Measurements from ENCODE around the gene PCDHGB4. TPM values are rescaled to one million over a fixed set of nuclear protein-coding genes. Genes with fewer than 3 reads are reported as not detected.
A peak's percentile ranks its signal among the peaks of the same experiment; 100 is the strongest.
"Not testable (repeated sequence)": the region's sequence is repeated elsewhere in the genome, so short reads cannot be mapped to it uniquely, and the experiment has no call there.

PCDHGB4 gene
- total RNA-seq, 4 donors from 2014 or later = 1.1 to 3.3 (median 1.9) TPM

DNA sequence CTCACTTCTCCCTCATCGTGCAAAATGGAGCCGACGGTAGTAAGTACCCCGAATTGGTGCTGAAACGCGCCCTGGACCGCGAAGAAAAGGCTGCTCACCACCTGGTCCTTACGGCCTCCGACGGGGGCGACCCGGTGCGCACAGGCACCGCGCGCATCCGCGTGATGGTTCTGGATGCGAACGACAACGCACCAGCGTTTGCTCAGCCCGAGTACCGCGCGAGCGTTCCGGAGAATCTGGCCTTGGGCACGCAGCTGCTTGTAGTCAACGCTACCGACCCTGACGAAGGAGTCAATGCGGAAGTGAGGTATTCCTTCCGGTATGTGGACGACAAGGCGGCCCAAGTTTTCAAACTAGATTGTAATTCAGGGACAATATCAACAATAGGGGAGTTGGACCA is 43.8 kb downstream of the PCDHGB4 start:
- DNase-seq = no peak
- H3K4me1 ChIP-seq = no peaks in the 10 kb centered on the region
- H3K27ac ChIP-seq = no peak overlapping the region
- H3K27me3 ChIP-seq = no peaks in the 10 kb centered on the region
- H3K4me3 ChIP-seq = peak overlapping the region in 2 of 4 donors; percentile 21 to 23
- H3K9me3 ChIP-seq = peaks cover 0 to 79% (median 9%) of the 10 kb centered on the region in 4 donors
- TF ChIP-seq POLR2A (IDR thresholded peaks at IDR 0.05) = no peak
- TF ChIP-seq, protein P1, sequence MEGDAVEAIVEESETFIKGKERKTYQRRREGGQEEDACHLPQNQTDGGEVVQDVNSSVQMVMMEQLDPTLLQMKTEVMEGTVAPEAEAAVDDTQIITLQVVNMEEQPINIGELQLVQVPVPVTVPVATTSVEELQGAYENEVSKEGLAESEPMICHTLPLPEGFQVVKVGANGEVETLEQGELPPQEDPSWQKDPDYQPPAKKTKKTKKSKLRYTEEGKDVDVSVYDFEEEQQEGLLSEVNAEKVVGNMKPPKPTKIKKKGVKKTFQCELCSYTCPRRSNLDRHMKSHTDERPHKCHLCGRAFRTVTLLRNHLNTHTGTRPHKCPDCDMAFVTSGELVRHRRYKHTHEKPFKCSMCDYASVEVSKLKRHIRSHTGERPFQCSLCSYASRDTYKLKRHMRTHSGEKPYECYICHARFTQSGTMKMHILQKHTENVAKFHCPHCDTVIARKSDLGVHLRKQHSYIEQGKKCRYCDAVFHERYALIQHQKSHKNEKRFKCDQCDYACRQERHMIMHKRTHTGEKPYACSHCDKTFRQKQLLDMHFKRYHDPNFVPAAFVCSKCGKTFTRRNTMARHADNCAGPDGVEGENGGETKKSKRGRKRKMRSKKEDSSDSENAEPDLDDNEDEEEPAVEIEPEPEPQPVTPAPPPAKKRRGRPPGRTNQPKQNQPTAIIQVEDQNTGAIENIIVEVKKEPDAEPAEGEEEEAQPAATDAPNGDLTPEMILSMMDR (IDR thresholded peaks at IDR 0.05) = no peak
- H3K36me3 ChIP-seq = no peaks in the 10 kb centered on the region

- H3K4me1 ChIP-seq, H3K27ac ChIP-seq, H3K36me3 ChIP-seq, DNase-seq, H3K4me3 ChIP-seq, H3K27me3 ChIP-seq: not testable (repeated sequence)
- H3K9me3 ChIP-seq = peaks cover 0 to 68% (median 9%) of the 10 kb centered on the region in 4 donors
Measured at GRCh38 chr5:141432308-141432707, 44.8 kb downstream of the PCDHGB4 start.

- H3K4me1 ChIP-seq, H3K27ac ChIP-seq, H3K36me3 ChIP-seq, H3K27me3 ChIP-seq, H3K4me3 ChIP-seq, DNase-seq: not testable (repeated sequence)
- peaks cover 0 to 64% (median 7%) of the 10 kb centered on the region in 4 donors for H3K9me3 ChIP-seq
Measured at GRCh38 chr5:141432726-141433125, 45.2 kb downstream of the PCDHGB4 start.

DNA sequence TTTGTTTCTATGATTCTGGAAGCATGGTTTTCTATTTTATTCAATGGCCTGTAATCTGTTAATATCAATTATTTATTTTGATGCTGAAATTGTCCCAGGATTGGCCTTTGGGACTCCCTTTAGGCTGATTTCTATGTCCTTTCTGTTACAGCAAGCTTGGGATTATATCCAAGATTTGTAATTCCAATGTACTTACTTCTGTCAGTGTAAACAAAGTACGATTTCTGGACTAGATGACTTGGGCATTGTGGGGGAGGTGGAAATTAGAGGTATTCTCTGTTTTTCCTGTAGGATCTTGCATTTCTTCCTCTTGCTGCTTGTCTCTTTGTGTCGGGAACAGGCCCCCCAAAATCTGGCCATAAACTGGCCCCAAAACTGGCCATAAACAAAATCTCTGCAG is 46.5 kb downstream of the PCDHGB4 start:
- no peak overlapping the region for H3K4me3 ChIP-seq
- H3K9me3 ChIP-seq = peaks cover 0 to 54% (median 3%) of the 10 kb centered on the region in 4 donors
- TF ChIP-seq, protein P1 (IDR thresholded peaks at IDR 0.05) = no peak
- no peak for TF ChIP-seq POLR2A (IDR thresholded peaks at IDR 0.05)
- H3K27me3 ChIP-seq = no peaks in the 10 kb centered on the region
- no peak overlapping the region for H3K27ac ChIP-seq
- H3K4me1 ChIP-seq = no peaks in the 10 kb centered on the region
- H3K36me3 ChIP-seq = no peaks in the 10 kb centered on the region
- DNase-seq = no peak

GRCh38 chr5:141437221-141437620 is 49.7 kb downstream of the PCDHGB4 start:
- no peaks in the 10 kb centered on the region for H3K4me1 ChIP-seq
- H3K4me3 ChIP-seq = no peak overlapping the region
- no peak overlapping the region for H3K27ac ChIP-seq
- H3K9me3 ChIP-seq = peaks cover 0 to 44% (median under 1%) of the 10 kb centered on the region in 4 donors
- no peak for DNase-seq
- H3K27me3 ChIP-seq = no peaks in the 10 kb centered on the region
- TF ChIP-seq POLR2A (IDR thresholded peaks at IDR 0.05) = no peak
- TF ChIP-seq, protein P1 (IDR thresholded peaks at IDR 0.05) = no peak
- no peaks in the 10 kb centered on the region for H3K36me3 ChIP-seq

- Histone ChIP-seq H3K27me3 (no peaks in the 10 kb centered on the region), H3K4me3 (no peak overlapping the region), H3K9me3 (peaks cover 0 to 31% (median 0%) of the 10 kb centered on the region in 4 donors), H3K4me1 (no peaks in the 10 kb centered on the region), H3K36me3 (no peaks in the 10 kb centered on the region), H3K27ac (no peak overlapping the region)
- DNase-seq = no peak
- TF ChIP-seq, protein P1 (IDR thresholded peaks at IDR 0.05) = no peak
- TF ChIP-seq POLR2A (IDR thresholded peaks at IDR 0.05) = no peak
Measured at GRCh38 chr5:141439411-141440141, 52.1 kb downstream of the PCDHGB4 start.

Other genes starting within 250 kb of the PCDHGB4 start
- under 1 TPM in 1 of 4 donors, not detected in 3; 0.54 TPM for gene PCDHB6, start 237.6 kb upstream of the PCDHGB4 start, total RNA-seq
- gene PCDHB7, start 215.1 kb upstream of the PCDHGB4 start, total RNA-seq = under 1 TPM in 2 of 4 donors, not detected in 2; 0.53 to 0.54 TPM
- gene PCDHB8, start 209.9 kb upstream of the PCDHGB4 start, total RNA-seq = not detected
- gene PCDHB16, start 205.3 kb upstream of the PCDHGB4 start, total RNA-seq = 1 to 10 TPM in 1 of 4 donors, under 1 TPM in 2, not detected in 1; 0.35 to 5.8 (median 0.40) TPM
- gene PCDHB9, start 200.5 kb upstream of the PCDHGB4 start, total RNA-seq = 1 to 10 TPM in 1 of 4 donors, under 1 TPM in 3; 0.18 to 1.7 (median 0.39) TPM
- gene PCDHB10, start 195.3 kb upstream of the PCDHGB4 start, total RNA-seq = under 1 TPM in 3 of 4 donors, not detected in 1; 0.54 to 0.83 (median 0.76) TPM
- gene PCDHB11, start 188.1 kb upstream of the PCDHGB4 start, total RNA-seq = 1 to 10 TPM in 1 of 4 donors, under 1 TPM in 1, not detected in 2; 0.27 to 2.8 TPM
- 1 to 10 TPM in 1 of 4 donors, under 1 TPM in 3; 0.35 to 4.1 (median 0.88) TPM for gene PCDHB12, start 179.0 kb upstream of the PCDHGB4 start, total RNA-seq
- gene PCDHB13, start 173.8 kb upstream of the PCDHGB4 start, total RNA-seq = under 1 TPM; 0.13 to 0.83 (median 0.32) TPM
- 1 to 10 TPM in 1 of 4 donors, under 1 TPM in 2, not detected in 1; 0.19 to 1.1 (median 0.54) TPM for gene PCDHB14, start 164.4 kb upstream of the PCDHGB4 start, total RNA-seq
- under 1 TPM in 2 of 4 donors, not detected in 2; 0.27 to 0.35 TPM for gene PCDHB15, start 142.3 kb upstream of the PCDHGB4 start, total RNA-seq
- gene SLC25A2, start 83.6 kb upstream of the PCDHGB4 start, total RNA-seq = 1 to 10 TPM; 1.1 to 4.1 (median 2.9) TPM
- 10 to 100 TPM; 42.2 to 80.0 (median 47.5) TPM for gene TAF7, start 66.9 kb upstream of the PCDHGB4 start, total RNA-seq
- gene PCDHGA1, start 57.2 kb upstream of the PCDHGB4 start, total RNA-seq = 1 to 10 TPM in 1 of 4 donors, not detected in 3; 1.7 TPM
- 1 to 10 TPM in 2 of 4 donors, under 1 TPM in 1, not detected in 1; 0.57 to 1.7 (median 1.1) TPM for gene PCDHGA2, start 48.9 kb upstream of the PCDHGB4 start, total RNA-seq
- gene PCDHGA3, start 43.9 kb upstream of the PCDHGB4 start, total RNA-seq = 1 to 10 TPM in 1 of 4 donors, under 1 TPM in 2, not detected in 1; 0.40 to 1.7 (median 0.76) TPM
- under 1 TPM in 3 of 4 donors, not detected in 1; 0.27 to 0.53 (median 0.47) TPM for gene PCDHGB1, start 37.6 kb upstream of the PCDHGB4 start, total RNA-seq
- gene PCDHGA4, start 32.7 kb upstream of the PCDHGB4 start, total RNA-seq = 1 to 10 TPM in 2 of 4 donors, under 1 TPM in 2; 0.27 to 3.3 (median 0.81) TPM
- 1 to 10 TPM; 1.2 to 5.8 (median 1.6) TPM for gene PCDHGB2, start 27.7 kb upstream of the PCDHGB4 start, total RNA-seq
- 10 to 100 TPM in 1 of 4 donors, 1 to 10 TPM in 2, under 1 TPM in 1; 0.94 to 10.7 (median 1.7) TPM for gene PCDHGA5, start 23.5 kb upstream of the PCDHGB4 start, total RNA-seq
- gene PCDHGB3, start 17.5 kb upstream of the PCDHGB4 start, total RNA-seq = 1 to 10 TPM; 1.6 to 5.0 (median 2.0) TPM
- 1 to 10 TPM in 2 of 4 donors, under 1 TPM in 2; 0.70 to 4.1 (median 1.0) TPM for gene PCDHGA6, start 13.8 kb upstream of the PCDHGB4 start, total RNA-seq
- gene PCDHGA7, start 5.0 kb upstream of the PCDHGB4 start, total RNA-seq = 1 to 10 TPM in 2 of 4 donors, under 1 TPM in 2; 0.35 to 2.5 (median 0.95) TPM
- 1 to 10 TPM in 2 of 4 donors, under 1 TPM in 2; 0.35 to 2.5 (median 1.1) TPM for gene PCDHGA8, start 4.9 kb downstream of the PCDHGB4 start, total RNA-seq
- 1 to 10 TPM; 2.3 to 9.1 (median 2.9) TPM for gene PCDHGB5, start 10.2 kb downstream of the PCDHGB4 start, total RNA-seq
- gene PCDHGA9, start 15.1 kb downstream of the PCDHGB4 start, total RNA-seq = 10 to 100 TPM in 1 of 4 donors, 1 to 10 TPM in 3; 1.9 to 17.3 (median 4.0) TPM
- gene PCDHGB6, start 20.3 kb downstream of the PCDHGB4 start, total RNA-seq = 1 to 10 TPM; 1.1 to 7.4 (median 3.3) TPM
- 1 to 10 TPM; 3.2 to 7.7 (median 4.2) TPM for gene PCDHGA10, start 25.3 kb downstream of the PCDHGB4 start, total RNA-seq
- 1 to 10 TPM; 4.0 to 5.8 (median 4.3) TPM for gene PCDHGB7, start 30.0 kb downstream of the PCDHGB4 start, total RNA-seq
- 1 to 10 TPM; 1.1 to 5.0 (median 2.4) TPM for gene PCDHGA11, start 33.4 kb downstream of the PCDHGB4 start, total RNA-seq
- gene PCDHGA12, start 42.8 kb downstream of the PCDHGB4 start, total RNA-seq = 10 to 100 TPM in 1 of 4 donors, 1 to 10 TPM in 3; 1.4 to 12.4 (median 4.7) TPM
- gene PCDHGC3, start 88.3 kb downstream of the PCDHGB4 start, total RNA-seq = 10 to 100 TPM; 10.2 to 29.7 (median 16.7) TPM
- gene PCDHGC4, start 97.3 kb downstream of the PCDHGB4 start, total RNA-seq = 10 to 100 TPM in 1 of 4 donors, 1 to 10 TPM in 3; 1.7 to 11.3 (median 5.3) TPM
- 1 to 10 TPM in 1 of 4 donors, under 1 TPM in 2, not detected in 1; 0.67 to 1.4 (median 0.95) TPM for gene PCDHGC5, start 101.4 kb downstream of the PCDHGB4 start, total RNA-seq
- 100 to 1,000 TPM in 2 of 4 donors, 10 to 100 TPM in 2; 98.2 to 115 (median 102) TPM for gene DIAPH1, start 231.3 kb downstream of the PCDHGB4 start, total RNA-seq
- gene HDAC3, start 249.2 kb downstream of the PCDHGB4 start, total RNA-seq = 10 to 100 TPM; 31.2 to 55.6 (median 47.9) TPM
- gene RELL2, start 249.3 kb downstream of the PCDHGB4 start, total RNA-seq = 10 to 100 TPM in 3 of 4 donors, 1 to 10 TPM in 1; 8.0 to 13.2 (median 10.6) TPM

Measured in Peyer's patch (tissue), 4 donors.